HG03060 (cell line): Measurements from ENCODE around the gene SERHL2.
"Not testable (repeated sequence)": the region's sequence is repeated elsewhere in the genome, so short reads cannot be mapped to it uniquely, and the experiment has no call there.

ENCODE experiments used
- ATAC-seq: cut with Tn5 transposase; IDR thresholded peaks from one replicate; pipeline ENCODE4 v1.9.1; 2021; ENCODE audit warnings: low read depth, moderate number of reproducible peaks; ENCODE audit not compliant: unreplicated experiment

SERHL2 gene

GRCh38 chr22:42571068-42571467 lies 17.3 kb downstream of the SERHL2 start:
- ATAC-seq: not testable (repeated sequence)

GRCh38 chr22:42574046-42574445 lies 20.3 kb downstream of the SERHL2 start:
- ATAC-seq: not testable (repeated sequence)

GRCh38 chr22:42574468-42574867 lies 20.7 kb downstream of the SERHL2 start:
- not testable (repeated sequence) for ATAC-seq

GRCh38 chr22:42575996-42576574 lies 22.3 kb downstream of the SERHL2 start:
- ATAC-seq: not testable (repeated sequence)

- ATAC-seq: not testable (repeated sequence)
Measured at GRCh38 chr22:42577141-42577540, 23.4 kb downstream of the SERHL2 start.

GRCh38 chr22:42577623-42578240 lies 24.0 kb downstream of the SERHL2 start:
- no peak for ATAC-seq

- ATAC-seq: not testable (repeated sequence)
Measured at GRCh38 chr22:42580040-42580439, 26.3 kb downstream of the SERHL2 start.

GRCh38 chr22:42581194-42581761 lies 27.5 kb downstream of the SERHL2 start:
- not testable (repeated sequence) for ATAC-seq

GRCh38 chr22:42581762-42582716 lies 28.3 kb downstream of the SERHL2 start:
- no peak for ATAC-seq

GRCh38 chr22:42582987-42583386 lies 29.2 kb downstream of the SERHL2 start:
- no peak for ATAC-seq

GRCh38 chr22:42584364-42584940 lies 30.7 kb downstream of the SERHL2 start:
- no peak for ATAC-seq

GRCh38 chr22:42585096-42585495 lies 31.3 kb downstream of the SERHL2 start:
- ATAC-seq: no peak

- ATAC-seq: no peak
Measured at GRCh38 chr22:42586381-42586780, 32.6 kb downstream of the SERHL2 start.

GRCh38 chr22:42587588-42588175 lies 33.9 kb downstream of the SERHL2 start:
- ATAC-seq: no peak

- ATAC-seq: no peak
Measured at GRCh38 chr22:42591987-42592386, 38.2 kb downstream of the SERHL2 start.

GRCh38 chr22:42595434-42595833 lies 41.7 kb downstream of the SERHL2 start:
- no peak for ATAC-seq

GRCh38 chr22:42596336-42596735 lies 42.6 kb downstream of the SERHL2 start:
- ATAC-seq: no peak

GRCh38 chr22:42596863-42597530 lies 43.2 kb downstream of the SERHL2 start:
- ATAC-seq: no peak

GRCh38 chr22:42601879-42602465 lies 48.2 kb downstream of the SERHL2 start:
- no peak for ATAC-seq
